T-helper 1 cell (primary cell): ENCODE measurements around the gene SNX8.
A peak's percentile ranks its signal among the peaks of the same experiment; 100 is the strongest.
"Not testable (repeated sequence)": the region's sequence is repeated elsewhere in the genome, so short reads cannot be mapped to it uniquely, and the experiment has no call there.

Source experiments
- DNase-seq, 5 donors: peaks; one replicate each; pipeline ENCODE4 v3.0.0-alpha.2; 2012 to 2020
- total RNA-seq, 4 donors: gene quantifications; one replicate each; lab custom pipeline; 2026; lab: John Stamatoyannopoulos, UW

Gene SNX8
- total RNA-seq = 2.7 to 5.1 (median 4.3) reads per million in 4 donors

- peak; percentile 86 to 98 (median 93) for DNase-seq
Observed at GRCh38 chr7:2314209-2314955, at the start of gene SNX8. Gene SNX8 (minus strand): TSS chr7:2314441. CDS start chr7:2314421, 20 bp downstream.

GRCh38 chr7:2362385-2363088 is 48.3 kb upstream of the SNX8 start:
- no peak for DNase-seq

- DNase-seq = no peak
Observed at GRCh38 chr7:2360796-2361195, 46.6 kb upstream of the SNX8 start.

GRCh38 chr7:2359610-2360009 is 45.4 kb upstream of the SNX8 start:
- no peak for DNase-seq

- no peak for DNase-seq
Observed at GRCh38 chr7:2358968-2359527, 44.8 kb upstream of the SNX8 start.

- no peak for DNase-seq
Observed at GRCh38 chr7:2357571-2357970, 43.3 kb upstream of the SNX8 start.

GRCh38 chr7:2357165-2357564 is 42.9 kb upstream of the SNX8 start:
- DNase-seq = no peak

- DNase-seq = no peak
Observed at GRCh38 chr7:2355705-2356008, 41.4 kb upstream of the SNX8 start.

- DNase-seq = no peak
Observed at GRCh38 chr7:2354939-2355704, 40.9 kb upstream of the SNX8 start.

- DNase-seq = peak; percentile 76 to 93 (median 88)
Observed at GRCh38 chr7:2354186-2354938, 40.1 kb upstream of the SNX8 start, which contains the start of gene EIF3B. Gene EIF3B (plus strand): TSS chr7:2354827. CDS start chr7:2354922, 95 bp downstream.

- peak; percentile 81 to 93 (median 86) for DNase-seq
Observed at GRCh38 chr7:2353936-2354185, 39.6 kb upstream of the SNX8 start.

GRCh38 chr7:2353113-2353935 is 39.1 kb upstream of the SNX8 start:
- no peak for DNase-seq

- no peak for DNase-seq
Observed at GRCh38 chr7:2350861-2351260, 36.6 kb upstream of the SNX8 start.

GRCh38 chr7:2350055-2350454 is 35.8 kb upstream of the SNX8 start:
- DNase-seq = no peak

GRCh38 chr7:2347351-2348063 is 33.3 kb upstream of the SNX8 start:
- not testable (repeated sequence) for DNase-seq

- no peak for DNase-seq
Observed at GRCh38 chr7:2336626-2337299, 22.5 kb upstream of the SNX8 start.

- not testable (repeated sequence) for DNase-seq
Observed at GRCh38 chr7:2332606-2333231, 18.5 kb upstream of the SNX8 start.

- no peak for DNase-seq
Observed at GRCh38 chr7:2331707-2332106, 17.5 kb upstream of the SNX8 start.

GRCh38 chr7:2330493-2330892 is 16.3 kb upstream of the SNX8 start:
- no peak for DNase-seq

- no peak for DNase-seq
Observed at GRCh38 chr7:2326951-2327350, 12.7 kb upstream of the SNX8 start.
